Stimulated activated CD4-positive, alpha-beta T cell treated with anti-CD3 and anti-CD28 coated beads, Interleukin-2, amount 100 ng/mL, for 24 hours (primary cell): ENCODE data around the gene CBY1.

Experiments
- DNase-seq, 2 donors: peaks; one replicate each; pipeline ENCODE4 v3.0.0-alpha.2; 2020

CBY1 gene

DNA sequence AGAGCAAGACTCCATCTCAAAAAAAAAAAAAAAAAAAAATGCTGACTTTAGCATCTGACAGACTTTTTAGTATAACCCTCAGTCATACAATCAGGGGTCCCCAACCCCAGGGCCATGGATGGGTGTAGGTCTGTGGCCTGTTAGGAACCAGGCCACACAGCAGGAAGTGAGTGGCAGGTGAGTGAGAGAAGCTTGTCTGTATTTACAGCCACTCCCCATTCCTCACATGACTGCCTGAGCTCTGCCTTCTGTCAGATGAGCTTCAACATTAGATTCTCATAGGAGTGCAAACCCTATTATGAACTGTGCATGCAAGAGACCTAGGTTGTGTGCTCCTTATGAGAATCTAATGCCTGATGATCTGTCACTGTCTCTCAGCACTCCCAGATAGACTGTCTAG is 3.6 kb upstream of the CBY1 start:
- no peak for DNase-seq

- no peak for DNase-seq
Observed at GRCh38 chr22:38653741-38654140, 2.7 kb upstream of the CBY1 start.

DNA sequence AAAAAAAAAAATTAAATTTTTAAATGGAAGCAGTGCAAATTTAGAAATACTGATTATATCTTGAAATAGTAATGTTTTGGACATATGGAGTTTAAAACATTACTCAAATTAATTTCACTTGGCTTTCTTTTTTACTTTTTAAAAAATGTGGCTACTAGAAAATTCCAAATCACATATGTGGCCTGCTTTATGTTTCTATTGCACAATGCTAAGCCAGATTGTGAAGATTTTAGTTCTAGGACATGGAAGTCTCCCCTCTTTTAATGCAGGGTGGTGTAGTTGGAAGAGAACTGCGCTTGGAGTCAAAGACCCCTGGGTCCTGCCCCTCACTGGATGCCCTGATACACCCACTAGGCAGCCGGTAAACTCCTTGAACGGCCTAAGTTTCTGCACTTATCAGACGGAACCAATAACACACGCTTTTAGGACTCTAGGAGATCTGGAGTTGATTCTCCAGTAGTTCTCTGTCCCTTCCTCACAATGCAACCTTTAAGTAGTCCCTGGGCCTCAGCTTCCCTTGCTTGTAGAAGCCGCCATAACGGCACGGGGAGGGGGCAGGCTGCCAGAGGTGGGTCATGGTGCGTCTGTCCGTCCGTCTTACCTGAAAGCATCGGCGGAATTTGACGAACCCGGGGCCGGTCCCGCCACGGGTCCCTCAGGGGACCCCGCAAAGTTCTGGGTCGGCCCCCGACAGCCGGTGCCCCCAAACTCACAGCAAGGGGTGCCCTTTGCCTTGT is 751 bp upstream of the CBY1 start:
- peak in 1 of 2 donors; percentile 4 for DNase-seq

GRCh38 chr22:38657045-38657909 is 839 bp downstream of the CBY1 start:
- DNase-seq = peak; percentile 34 to 51

GRCh38 chr22:38674888-38675287 is 18.4 kb downstream of the CBY1 start:
- no peak for DNase-seq

DNA sequence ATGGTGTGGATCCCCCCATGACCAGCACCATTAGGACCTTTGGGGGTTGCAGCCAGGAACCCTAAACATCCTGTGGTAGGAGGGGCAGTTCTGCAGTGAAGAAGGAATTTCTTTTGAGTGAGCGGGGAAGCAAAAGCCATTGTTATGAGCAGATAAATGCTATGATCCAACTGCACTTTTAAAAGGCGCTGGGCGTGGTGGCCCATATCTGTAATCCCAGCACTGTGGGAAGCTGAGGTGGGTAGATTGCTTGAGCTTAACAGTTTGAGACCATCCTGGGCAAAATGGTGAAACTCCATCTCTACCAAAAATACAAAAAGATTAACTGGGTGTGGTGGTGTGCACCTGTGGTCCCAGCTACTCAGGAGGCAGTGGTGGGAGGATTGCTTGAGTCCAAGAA is 19.4 kb downstream of the CBY1 start:
- DNase-seq = no peak

DNA sequence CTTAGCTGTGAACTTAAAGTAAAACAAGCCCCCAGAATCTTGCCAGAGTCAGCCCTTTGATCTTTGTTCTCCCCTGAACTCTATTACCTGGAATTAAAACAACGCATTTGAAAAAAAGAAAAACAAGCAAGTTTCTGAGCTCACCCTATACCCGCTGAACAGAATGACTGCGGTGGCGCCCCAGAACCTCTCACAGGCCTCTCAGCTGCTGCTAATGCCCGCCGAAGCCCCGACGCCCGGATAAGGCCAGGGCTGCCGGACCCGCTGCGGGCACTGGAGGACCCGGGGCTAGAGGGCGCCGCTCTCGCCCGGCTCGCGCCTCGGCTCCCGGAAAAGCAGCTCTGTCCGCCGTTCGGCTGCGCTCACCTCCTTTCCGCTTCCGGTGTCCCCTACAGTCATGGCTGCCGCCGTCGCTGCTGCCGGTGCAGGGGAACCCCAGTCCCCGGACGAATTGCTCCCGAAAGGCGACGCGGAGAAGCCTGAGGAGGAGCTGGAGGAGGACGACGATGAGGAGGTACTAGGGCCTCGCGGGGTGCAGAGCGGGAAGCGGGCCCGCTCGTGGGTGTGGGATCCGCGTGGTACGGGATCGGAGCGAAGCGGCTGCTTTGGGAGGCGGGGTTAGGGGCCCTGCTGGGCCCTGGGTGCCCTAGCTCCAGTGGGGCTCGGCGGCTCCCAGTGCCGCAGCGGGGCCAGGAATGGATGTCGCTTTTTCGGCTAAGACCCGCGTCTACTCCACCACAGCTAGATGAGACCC is 25.3 kb downstream of the CBY1 start, which contains the start of gene TOMM22:
Gene TOMM22 (plus strand): TSS at position 376 of the 754 bp plus-strand sequence. CDS start 22 bp downstream, at position 398.
- peak; percentile 87 for DNase-seq

GRCh38 chr22:38684895-38685294 is 28.5 kb downstream of the CBY1 start:
- DNase-seq = no peak

- no peak for DNase-seq
Observed at GRCh38 chr22:38685761-38686160, 29.3 kb downstream of the CBY1 start.

- no peak for DNase-seq
Observed at GRCh38 chr22:38689651-38690050, 33.2 kb downstream of the CBY1 start.

DNA sequence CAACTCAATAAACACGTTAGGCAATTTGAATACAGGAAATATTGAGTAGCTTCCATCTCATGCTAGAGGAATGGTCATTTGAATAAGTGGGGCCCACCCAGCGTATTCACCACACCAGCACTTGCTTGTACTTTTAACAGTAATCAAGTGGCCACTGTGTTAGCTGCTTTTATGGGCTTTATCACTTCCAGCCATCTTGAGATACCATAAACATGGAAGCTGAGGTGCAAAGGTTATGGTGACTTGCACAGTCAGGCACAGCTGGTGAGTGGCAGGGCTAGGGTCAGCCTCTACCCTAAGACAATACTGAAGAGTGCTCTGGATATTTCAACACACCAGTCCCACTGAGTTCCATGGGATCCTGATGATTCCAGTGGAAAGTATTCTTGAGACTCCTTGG is 37.6 kb downstream of the CBY1 start:
- no peak for DNase-seq

DNA sequence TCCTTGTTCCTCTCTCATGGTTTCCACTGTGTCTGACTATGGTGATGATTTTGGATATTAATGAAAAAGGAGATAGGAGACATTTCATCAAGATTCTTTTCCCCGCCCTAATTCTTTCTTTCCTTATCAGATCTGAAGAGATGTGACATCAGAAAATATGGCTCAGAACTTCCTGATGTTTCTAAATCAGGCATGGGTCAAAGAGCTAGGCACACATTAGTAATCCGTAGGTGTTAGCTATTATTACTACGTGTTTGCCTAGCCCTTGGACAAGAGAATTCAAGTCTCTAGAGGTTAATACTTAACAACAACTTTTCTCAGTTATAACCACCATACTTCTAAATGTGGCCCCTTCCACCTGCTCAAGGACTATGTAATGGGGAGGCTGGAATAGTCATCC is 38.5 kb downstream of the CBY1 start:
- DNase-seq = no peak

GRCh38 chr22:38696606-38697424 is 40.4 kb downstream of the CBY1 start:
- DNase-seq = peak; percentile 33 to 56

GRCh38 chr22:38697425-38698089 is 41.1 kb downstream of the CBY1 start:
- no peak for DNase-seq

- DNase-seq = no peak
Observed at GRCh38 chr22:38698407-38699094, 42.1 kb downstream of the CBY1 start.

- no peak for DNase-seq
Observed at GRCh38 chr22:38699143-38699542, 42.7 kb downstream of the CBY1 start.

DNA sequence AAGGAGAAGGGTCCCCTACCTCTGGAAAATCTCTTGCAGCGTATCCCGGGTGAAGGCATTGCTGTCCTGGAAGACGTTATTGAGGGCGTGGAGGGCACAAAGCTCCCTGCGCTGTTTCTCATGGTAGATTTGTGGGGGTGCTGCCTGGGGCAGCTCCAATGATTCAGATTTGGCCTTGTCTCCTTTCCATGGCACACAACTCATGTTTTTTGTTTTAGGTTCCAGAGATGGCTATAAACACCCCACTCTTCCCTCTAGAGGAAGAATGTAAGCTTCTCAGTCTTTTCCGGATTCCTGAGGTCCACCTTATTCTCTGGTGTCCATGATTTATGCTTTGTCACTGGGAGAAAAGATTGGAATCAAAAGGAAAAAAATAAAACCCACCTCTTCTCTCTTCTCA is 43.3 kb downstream of the CBY1 start:
- no peak for DNase-seq

GRCh38 chr22:38700270-38700788 is 43.9 kb downstream of the CBY1 start:
- DNase-seq = no peak

DNA sequence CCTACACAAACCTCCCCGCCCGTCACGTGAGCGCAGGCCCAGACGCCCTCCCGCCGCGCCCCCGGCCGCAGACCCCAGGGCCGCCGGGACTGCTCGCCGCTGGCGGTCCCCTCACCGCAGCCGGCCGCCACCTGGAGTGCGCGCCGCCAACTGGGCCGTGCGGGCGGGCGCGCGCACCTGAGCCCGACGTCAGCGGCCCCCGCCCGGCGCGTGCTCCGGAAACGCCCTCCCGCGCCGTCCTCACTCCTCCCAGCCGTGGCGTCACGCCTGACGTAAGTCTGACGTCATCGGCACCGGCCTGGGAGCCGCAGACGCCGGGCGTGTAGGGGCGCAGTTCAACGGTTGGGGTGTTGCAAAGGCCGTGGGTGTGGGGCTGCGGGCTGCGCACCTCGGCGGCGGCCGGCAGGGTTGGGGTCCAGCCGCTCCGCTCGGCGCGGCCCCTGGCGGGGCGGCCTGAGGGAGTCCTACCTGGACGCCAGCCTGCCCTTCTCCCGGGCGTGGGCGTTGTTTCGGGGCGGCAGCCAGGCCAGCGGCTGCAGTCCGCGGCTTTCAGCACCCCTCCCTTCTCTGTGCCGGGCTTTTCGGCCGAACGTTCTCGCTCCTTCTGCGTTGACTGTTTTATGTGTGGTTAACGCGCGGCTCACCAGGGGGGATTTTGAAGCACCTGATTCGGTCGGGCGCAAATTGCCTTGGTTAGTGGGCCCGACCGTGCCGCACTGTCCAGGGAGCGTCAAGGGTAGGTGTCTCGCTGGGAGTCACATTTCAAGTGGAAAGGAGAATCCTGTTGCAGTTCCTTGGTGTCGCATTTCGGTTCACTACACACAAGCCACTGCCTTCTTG is 44.6 kb downstream of the CBY1 start, which contains the start of gene JOSD1:
Gene JOSD1 (minus strand): TSS at position 155 of the 840 bp plus-strand sequence. CDS start 956 bp downstream, outside the sequence.
- DNase-seq = peak; percentile 97 to 99
